GM21717 (cell line): ENCODE results near the gene CDH24.
A peak's percentile ranks its signal among the peaks of the same experiment; 100 is the strongest.

ENCODE experiments used
- ATAC-seq: cut with Tn5 transposase; IDR thresholded peaks from one replicate; pipeline ENCODE4 v1.9.1; 2021; ENCODE audit warnings: mild to moderate bottlenecking, moderate library complexity; ENCODE audit not compliant: unreplicated experiment

The CDH24 gene

GRCh38 chr14:23063601-23064000 is 6.3 kb upstream of the CDH24 start:
- no peak for ATAC-seq

DNA sequence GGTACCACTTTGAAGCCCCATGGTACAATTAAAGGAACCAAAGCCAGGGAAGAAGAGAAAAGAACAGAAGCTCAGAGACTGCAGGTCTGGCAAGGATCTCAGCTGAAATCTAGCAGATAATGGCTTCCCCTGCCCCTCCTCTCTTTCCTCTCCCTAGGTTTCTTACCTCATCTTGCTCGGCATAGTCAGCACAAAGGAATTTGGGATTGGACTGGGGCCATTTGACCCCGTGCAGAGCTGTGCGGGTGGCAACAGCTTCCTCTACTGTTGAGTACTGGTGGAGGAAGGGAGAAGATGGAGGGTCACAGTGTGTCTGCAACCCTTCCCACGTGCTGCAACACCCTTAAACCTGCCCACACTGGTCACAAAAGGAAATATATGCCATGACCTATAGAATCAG is 4.7 kb upstream of the CDH24 start:
- ATAC-seq = no peak

GRCh38 chr14:23060536-23061260 is 3.4 kb upstream of the CDH24 start:
- ATAC-seq = no peak

DNA sequence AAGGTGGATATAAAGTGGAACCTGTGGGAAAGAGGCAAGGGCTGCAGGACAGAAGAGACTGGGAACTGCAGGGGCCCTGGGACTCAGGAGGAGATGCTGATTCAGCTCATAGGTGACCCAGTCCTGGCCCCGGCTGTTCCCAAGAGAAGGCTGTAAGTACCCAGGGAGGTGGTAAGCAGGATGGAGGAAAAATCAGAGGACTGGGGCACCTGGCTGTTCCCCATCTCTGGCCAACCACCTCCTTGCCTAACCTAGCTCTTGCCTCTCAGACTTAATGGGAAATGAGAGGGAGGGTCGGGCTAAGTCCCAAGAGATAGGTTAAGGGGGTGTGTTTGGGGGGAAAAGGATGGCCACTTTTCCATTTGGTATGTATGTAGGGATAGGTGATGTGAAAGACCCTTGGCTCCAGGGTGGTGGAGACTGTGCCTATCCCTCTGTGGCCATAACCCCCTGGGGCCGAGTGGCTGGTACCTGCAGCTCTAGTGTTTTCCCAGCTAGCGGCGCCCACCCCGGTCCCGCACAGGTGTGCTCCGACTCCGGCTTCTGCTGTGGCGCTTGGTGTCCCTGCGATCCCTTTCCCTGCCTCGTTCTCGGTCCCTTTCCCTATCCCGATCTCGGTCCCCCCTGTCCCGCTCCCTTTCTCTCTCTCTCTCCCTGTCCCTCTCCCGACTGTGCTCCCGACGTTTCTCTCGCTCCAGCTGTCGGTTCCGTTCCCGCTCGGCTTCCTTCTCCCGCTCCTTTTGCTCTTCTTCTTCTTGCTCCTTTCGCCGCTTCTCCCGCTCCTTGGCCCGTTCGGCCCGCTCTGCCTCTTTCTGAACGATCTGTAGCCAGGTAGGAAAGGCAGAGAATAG is 1.6 kb upstream of the CDH24 start:
- no peak for ATAC-seq

- ATAC-seq = peak; percentile 62
Observed at GRCh38 chr14:23057757-23058653, 685 bp upstream of the CDH24 start.

DNA sequence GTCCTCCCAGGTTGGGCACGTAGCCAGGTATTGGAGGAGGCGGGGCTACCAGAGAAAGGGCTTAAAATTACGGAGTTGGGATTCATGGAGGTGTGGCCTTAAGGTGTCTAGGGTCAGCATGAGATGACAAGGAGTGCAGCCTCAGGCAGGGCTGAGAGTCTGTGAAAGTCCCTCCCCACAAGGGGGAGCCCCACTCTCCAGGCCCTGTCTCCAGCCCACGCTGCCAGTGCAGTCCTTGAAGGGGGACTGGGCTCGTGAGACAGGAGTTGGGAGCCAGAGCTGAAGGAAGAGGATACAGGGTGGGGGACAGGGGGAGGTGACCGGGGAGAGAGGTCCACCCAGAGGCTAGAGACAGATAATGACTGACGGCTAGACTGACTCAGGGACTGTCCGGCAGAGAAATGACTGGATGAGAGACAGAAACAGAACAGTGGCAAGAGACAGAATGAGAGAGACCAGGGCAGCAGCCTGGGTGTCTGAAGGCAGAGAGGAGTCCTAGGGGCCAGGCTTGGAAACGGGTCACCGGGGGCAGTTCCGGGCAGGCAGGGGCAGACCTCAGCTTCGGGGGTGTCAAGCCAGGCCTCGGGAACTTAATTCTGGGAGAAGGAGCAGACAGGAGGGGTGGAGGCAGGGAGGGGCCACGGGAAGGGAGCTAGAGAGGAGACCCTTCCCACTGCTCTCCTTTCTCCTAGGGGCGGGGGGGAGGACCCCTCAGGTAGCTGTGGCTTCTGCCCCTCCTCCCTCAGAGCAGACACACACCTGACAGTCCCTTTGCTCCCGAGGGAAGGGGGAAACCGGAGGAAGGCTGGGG is 970 bp downstream of the CDH24 start:
- peak; percentile 58 for ATAC-seq

- ATAC-seq = no peak
Observed at GRCh38 chr14:23055621-23056144, 1.6 kb downstream of the CDH24 start.

DNA sequence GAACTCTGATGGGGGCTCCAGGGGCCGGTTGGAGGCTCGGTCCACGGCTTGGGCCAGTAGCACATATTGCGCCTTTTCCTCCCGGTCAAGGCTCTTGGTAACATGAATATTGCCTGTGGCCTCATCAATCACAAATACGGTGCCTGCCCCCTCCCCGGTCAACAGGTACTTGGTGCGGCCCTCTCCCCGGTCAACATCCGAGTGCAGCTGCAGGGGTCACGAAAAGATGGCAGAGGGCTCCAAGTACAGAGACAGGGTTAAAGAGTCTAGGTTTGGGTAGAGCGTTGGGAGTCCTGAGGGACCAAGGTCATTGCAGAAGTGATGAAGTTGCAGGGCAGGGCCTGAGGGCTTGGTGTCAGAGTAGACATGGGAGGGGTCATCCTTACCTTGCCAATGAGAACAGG is 2.2 kb downstream of the CDH24 start:
- no peak for ATAC-seq

- no peak for ATAC-seq
Observed at GRCh38 chr14:23054000-23054811, 3.1 kb downstream of the CDH24 start.

- no peak for ATAC-seq
Observed at GRCh38 chr14:23053426-23053825, 3.9 kb downstream of the CDH24 start.

GRCh38 chr14:23052671-23053070 is 4.6 kb downstream of the CDH24 start:
- no peak for ATAC-seq

DNA sequence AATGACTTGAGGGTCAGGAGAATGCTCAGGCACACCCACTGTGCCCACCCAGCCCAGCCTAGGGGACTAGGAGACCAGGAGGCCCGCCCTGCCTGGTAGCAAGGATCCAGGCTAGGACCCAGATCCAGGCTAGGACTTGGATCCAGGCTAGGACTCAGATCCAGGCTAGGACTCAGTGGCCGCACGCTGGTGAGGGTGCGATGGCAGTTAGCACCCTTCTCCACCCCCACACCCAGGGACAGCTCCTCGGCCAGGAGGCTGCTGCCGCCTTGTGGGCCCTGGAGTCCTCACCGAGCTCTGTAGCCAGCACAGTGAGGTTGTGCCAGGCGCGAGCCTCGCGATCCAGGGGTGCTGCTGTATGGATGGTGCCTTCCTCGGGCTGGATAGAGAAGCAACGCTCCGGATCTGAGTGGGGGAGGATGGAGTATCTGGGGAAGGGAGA is 5.1 kb downstream of the CDH24 start:
- no peak for ATAC-seq

GRCh38 chr14:23051141-23052057 is 5.9 kb downstream of the CDH24 start:
- ATAC-seq = no peak

DNA sequence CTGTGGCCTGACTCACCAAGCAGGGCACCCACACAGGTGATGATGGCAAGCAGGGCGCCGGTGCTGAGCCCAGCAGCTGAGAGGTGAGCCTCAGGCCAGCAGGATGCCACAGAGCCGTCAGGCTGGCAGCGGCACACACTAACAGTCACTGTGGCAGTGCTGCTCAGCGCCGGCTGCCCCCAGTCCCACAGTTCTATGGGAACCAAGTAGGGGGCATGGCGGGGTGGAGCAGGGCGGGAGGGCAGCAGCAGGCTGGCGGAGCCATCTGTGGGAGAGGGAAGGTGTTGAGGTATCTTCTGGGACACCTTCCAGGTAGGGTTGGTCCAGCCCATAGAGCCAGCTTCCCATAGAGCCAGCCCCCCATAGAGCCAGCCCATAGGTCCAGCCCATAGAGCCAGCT is 8.3 kb downstream of the CDH24 start:
- ATAC-seq = no peak

DNA sequence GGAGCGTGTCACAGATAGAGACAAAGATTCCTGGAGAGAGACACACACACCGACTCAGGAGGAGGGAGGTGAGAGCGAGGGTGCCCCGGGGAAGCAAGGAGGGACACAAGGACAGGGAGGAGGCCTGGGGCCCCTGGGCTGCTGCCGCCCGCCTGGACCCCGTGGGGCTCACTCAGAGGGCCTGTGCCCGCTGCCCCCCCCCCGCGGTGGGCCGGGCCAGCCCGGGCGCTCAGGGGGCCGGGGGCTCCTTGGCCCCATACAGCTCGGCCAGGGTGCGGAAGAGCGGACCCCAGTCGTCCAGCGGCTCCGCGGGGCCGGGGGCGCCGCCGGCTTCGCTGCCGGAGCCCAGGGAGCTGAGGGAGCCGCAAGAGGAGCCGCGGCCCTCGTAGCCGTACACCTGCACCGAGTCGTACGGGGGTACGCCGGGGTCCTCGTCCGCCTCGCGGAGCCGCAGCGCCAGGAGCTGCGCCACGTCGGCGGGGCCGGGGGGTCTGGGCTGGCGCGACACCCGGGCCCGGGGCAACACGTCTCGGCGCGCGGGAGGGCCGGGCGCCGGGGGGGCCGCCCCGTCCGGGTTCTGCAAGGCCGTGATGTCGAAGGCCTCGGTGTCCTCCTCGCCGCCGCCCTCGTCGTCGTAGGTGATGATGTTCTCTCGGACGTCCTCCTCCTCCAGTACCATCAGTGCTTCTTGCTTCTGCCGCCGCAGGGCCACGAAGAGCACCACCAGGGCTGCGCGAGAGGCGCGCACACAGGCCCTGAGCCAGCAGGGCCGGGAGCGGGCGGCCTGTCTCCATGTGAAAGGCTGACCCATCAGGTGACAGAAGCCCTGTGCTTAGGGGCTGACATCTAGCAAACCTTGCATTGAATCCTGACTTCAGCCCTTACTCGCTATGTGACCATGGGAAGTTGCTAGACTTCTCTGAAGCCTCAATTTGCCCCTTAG is 9.3 kb downstream of the CDH24 start:
- no peak for ATAC-seq

GRCh38 chr14:23047034-23047634 is 10.2 kb downstream of the CDH24 start:
- ATAC-seq = no peak
